Measurements from ENCODE around the gene ALDH3B1.
A peak's percentile ranks its signal among the peaks of the same experiment; 100 is the strongest.

The ALDH3B1 gene

GRCh38 chr11:68038718-68039525, 28.8 kb downstream of the ALDH3B1 start, which contains the start of gene TCIRG1:
TCIRG1 (plus strand) TSS chr11:68039025; CDS start chr11:68041272, 2,247 bp downstream.
- peak in 38 of 42 donors; percentile 42 to 79 (median 61) for DNase-seq
- intact Hi-C loops (cut with DNase I) = no loop called here

DNA sequence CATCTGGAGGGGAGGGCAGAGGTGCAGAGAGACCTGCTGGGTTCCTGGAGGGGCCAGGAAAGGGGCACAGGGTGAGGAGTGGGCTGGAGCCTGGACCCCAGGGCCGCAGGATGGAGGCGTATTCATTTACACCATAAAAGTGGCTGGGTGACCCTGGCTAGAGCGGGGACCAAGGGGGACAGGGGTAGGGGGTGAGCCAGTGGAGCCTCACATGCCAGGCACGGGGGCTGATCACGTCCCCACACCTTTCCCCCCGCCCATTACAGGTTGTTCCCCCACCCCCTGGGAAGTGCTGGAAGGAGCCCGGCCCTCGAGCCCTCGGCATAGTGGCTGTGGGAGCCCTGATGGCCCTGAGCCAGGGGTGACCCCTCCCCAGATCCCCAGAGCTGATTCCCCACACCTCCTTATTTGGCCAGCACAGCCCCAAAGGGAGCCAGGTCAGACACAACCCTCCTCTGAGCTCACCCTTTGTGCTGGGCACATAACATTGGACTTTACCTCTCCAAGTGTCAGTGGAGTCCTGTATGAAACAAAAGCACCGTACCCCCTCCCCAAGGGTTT, 29.5 kb downstream of the ALDH3B1 start:
- intact Hi-C loops (cut with DNase I) = no loop called here
- DNase-seq = no peak

- DNase-seq = peak in 1 of 42 donors; percentile 21
Observed at GRCh38 chr11:68040101-68040956, 30.2 kb downstream of the ALDH3B1 start.

GRCh38 chr11:68040957-68041591, 30.9 kb downstream of the ALDH3B1 start:
- intact Hi-C loops (cut with DNase I) = no loop called here
- no peak for DNase-seq

More at GRCh38 chr11:68040101-68040956, 30.2 kb downstream of the ALDH3B1 start:
- intact Hi-C loops (cut with DNase I) = no loop called here

- DNase-seq = no peak
- intact Hi-C loops (cut with DNase I) = no loop called here
Observed at GRCh38 chr11:68041617-68042218, 31.6 kb downstream of the ALDH3B1 start.

- intact Hi-C loops (cut with DNase I) = no loop called here
- DNase-seq = no peak
Observed at GRCh38 chr11:68042219-68043028, 32.3 kb downstream of the ALDH3B1 start.

- no peak for DNase-seq
- intact Hi-C loops (cut with DNase I) = no loop called here
Observed at GRCh38 chr11:68043029-68043348, 32.9 kb downstream of the ALDH3B1 start.

GRCh38 chr11:68043349-68044144, 33.4 kb downstream of the ALDH3B1 start:
- intact Hi-C loops (cut with DNase I) = no loop called here
- DNase-seq = peak in 1 of 42 donors; percentile 25

DNA sequence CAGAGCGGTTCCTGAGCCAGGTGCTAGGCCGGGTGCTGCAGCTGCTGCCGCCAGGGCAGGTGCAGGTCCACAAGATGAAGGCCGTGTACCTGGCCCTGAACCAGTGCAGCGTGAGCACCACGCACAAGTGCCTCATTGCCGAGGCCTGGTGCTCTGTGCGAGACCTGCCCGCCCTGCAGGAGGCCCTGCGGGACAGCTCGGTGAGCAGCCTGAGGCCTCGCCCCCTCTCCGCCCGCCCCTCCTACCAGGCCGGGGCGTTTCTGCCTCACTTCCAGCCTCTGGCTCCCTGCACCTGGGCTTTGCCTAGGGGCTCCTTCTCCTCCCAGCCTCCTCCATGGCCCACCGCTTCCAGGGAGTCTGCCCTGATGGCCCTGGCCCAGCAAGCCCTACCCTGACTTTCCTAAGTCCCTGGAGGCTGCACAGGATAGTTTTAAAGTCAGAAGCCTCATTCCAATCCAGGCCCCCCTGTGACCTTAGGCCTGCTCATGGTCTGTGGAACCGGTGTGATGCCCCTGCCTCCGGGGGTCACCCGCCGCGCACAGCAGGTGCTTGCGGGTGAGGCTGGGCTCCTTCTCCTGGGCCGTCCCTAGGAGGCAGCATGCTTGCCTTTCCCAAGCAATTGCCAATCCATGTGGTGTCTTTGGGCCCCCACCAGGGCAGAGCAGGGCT, 34.2 kb downstream of the ALDH3B1 start:
- no peak for DNase-seq
- intact Hi-C loops (cut with DNase I) = no loop called here

DNA sequence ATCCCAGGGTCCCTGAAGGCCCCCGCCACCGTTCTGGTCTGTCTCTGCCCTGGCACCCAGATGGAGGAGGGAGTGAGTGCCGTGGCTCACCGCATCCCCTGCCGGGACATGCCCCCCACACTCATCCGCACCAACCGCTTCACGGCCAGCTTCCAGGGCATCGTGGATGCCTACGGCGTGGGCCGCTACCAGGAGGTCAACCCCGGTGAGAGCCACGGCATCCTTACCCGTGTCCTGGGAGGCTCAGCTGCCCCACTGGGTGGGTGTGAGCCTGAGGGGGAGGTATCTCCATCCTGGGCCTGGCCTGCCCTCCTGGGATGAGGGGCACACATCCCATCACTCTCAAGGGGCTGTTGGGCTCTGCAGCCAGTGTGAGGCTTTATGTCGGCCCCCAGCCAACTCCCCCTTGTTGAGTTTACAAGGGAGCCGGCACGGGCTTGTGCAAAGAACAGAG, 34.8 kb downstream of the ALDH3B1 start:
- DNase-seq = no peak

DNA sequence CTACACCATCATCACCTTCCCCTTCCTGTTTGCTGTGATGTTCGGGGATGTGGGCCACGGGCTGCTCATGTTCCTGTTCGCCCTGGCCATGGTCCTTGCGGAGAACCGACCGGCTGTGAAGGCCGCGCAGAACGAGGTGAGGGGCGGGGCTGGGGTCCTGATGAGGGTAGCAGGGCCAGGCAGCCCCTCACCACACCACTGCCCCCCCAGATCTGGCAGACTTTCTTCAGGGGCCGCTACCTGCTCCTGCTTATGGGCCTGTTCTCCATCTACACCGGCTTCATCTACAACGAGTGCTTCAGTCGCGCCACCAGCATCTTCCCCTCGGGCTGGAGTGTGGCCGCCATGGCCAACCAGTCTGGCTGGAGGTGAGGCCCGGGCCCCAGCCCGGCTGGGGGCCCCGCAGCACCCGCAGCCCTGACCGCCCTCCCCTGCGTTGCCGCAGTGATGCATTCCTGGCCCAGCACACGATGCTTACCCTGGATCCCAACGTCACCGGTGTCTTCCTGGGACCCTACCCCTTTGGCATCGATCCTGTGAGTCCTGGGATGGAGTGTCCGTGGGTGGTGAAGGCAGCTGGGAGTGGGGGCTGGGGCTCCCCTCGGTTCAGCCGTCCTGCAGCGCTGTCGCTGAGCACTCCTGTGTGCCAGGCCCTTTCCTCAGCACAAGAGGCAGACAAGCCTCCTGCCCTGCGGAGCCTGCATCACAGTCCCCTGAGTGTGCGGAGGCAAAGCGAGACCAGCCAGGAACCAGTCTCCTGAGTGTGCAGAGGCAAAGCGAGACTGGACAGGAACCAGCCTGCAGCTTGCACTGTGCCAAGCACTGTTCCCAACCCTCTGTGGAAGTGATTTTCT, 37.5 kb downstream of the ALDH3B1 start:
- no peak for DNase-seq
- intact Hi-C loops (cut with DNase I) = no loop called here

More for the DNA sequence above, 34.8 kb downstream of the ALDH3B1 start:
- intact Hi-C loops (cut with DNase I) = no loop called here

DNA sequence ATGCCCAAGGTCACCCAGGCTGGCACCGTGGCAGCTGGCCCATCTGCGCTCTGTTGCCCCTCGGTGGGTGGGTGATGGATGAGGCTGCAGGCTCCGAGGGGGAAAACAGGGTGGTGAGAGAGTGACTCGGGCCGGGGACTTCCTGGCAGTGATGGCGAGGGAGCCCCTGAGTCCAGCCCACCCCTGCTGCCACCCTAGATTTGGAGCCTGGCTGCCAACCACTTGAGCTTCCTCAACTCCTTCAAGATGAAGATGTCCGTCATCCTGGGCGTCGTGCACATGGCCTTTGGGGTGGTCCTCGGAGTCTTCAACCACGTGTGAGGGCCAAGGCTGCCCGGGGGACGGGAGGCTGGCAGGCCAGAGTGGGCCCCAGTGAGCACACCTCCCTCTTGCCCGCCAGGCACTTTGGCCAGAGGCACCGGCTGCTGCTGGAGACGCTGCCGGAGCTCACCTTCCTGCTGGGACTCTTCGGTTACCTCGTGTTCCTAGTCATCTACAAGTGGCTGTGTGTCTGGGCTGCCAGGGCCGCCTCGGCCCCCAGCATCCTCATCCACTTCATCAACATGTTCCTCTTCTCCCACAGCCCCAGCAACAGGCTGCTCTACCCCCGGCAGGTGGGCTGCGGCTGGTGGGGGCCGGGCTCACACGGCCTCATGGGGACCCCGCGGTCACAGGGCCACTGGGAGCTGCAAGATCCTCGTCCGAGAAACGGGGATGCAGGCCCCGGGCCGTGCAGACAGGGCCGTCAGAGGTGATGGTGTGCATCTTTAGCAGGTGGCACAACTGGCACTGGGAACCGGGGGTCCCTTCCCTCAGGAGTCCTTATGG, 38.8 kb downstream of the ALDH3B1 start:
- no peak for DNase-seq
- intact Hi-C loops (cut with DNase I) = no loop called here

DNA sequence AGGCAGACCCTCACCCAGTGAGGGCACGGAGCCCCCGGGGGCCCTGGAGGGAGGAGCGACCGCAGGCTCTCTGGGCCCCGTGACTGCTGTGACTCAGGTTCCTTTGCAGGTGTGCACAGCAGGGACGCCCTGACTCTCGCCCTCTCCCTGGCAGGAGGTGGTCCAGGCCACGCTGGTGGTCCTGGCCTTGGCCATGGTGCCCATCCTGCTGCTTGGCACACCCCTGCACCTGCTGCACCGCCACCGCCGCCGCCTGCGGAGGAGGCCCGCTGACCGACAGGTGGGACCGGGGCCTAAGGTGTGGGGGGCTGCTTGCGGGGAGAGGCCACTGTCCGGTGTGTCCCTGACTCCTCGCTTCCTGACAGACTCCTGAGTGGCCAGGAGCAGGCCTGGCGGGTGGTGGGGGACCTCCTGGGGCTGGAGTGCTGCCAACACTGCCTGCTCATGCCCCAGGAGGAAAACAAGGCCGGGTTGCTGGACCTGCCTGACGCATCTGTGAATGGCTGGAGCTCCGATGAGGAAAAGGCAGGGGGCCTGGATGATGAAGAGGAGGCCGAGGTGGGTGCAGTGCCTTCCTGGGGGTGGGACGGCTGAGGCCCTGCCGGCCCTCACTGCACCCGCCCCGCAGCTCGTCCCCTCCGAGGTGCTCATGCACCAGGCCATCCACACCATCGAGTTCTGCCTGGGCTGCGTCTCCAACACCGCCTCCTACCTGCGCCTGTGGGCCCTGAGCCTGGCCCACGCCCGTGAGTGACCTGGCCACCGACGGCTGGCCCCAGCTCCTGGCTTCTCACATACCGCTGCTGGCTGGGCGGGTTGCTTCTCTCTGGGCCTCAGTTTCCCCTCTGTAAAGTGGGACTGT, 39.6 kb downstream of the ALDH3B1 start:
- no peak for DNase-seq
- intact Hi-C loops (cut with DNase I) = no loop called here

- DNase-seq = no peak
- intact Hi-C loops (cut with DNase I) = no loop called here
Observed at GRCh38 chr11:68050371-68050841, 40.3 kb downstream of the ALDH3B1 start.

Data from head of caudate nucleus (tissue), 42 donors.